Activated CD8-positive, alpha-beta T cell treated with anti-CD3 and anti-CD28 coated beads for 36 hours (primary cell): ENCODE measurements around the gene NMBR. TPM values are rescaled to one million over a fixed set of nuclear protein-coding genes. Genes with fewer than 3 reads are reported as not detected.

Source experiments
- ATAC-seq: fragments of 200-7000 bp; cut with Tn5 transposase; one replicate; pipeline ENCODE4 v1.10.0; 2021; ENCODE audit warnings: mild to moderate bottlenecking, moderate library complexity
- CTCF ChIA-PET: fragments of 350-600 bp; sonication (Branson Sonifier 250); formaldehyde crosslinking; loops from one replicate; lab custom pipeline; 2021; ENCODE audit warnings: antibody characterized with exemption; lab: Charles Lee
- POLR2A ChIA-PET: fragments of 350-600 bp; sonication (Branson Sonifier 250); formaldehyde crosslinking; loops from one replicate; lab custom pipeline; 2021; ENCODE audit warnings: antibody characterized with exemption; lab: Charles Lee
- DNase-seq: peaks from one replicate; pipeline ENCODE4 v3.0.0-alpha.2; 2020
- H3K27ac Mint-ChIP-seq: one replicate; pipeline ENCODE4 v1.8.0; 2021; ENCODE audit warnings: mild to moderate bottlenecking, mixed read lengths
- H3K27me3 Mint-ChIP-seq: one replicate; pipeline ENCODE4 v1.8.0; 2021; ENCODE audit warnings: mixed read lengths
- H3K36me3 Mint-ChIP-seq: one replicate; pipeline ENCODE4 v1.8.0; 2021; ENCODE audit warnings: low read depth, mixed read lengths
- H3K4me1 Mint-ChIP-seq: one replicate; pipeline ENCODE4 v1.8.0; 2021; ENCODE audit warnings: low read depth, mixed read lengths
- H3K4me3 Mint-ChIP-seq: one replicate; pipeline ENCODE4 v1.8.0; 2021; ENCODE audit warnings: mild to moderate bottlenecking, moderate library complexity, mixed read lengths
- H3K9me3 Mint-ChIP-seq: one replicate; pipeline ENCODE4 v1.8.0; 2021; ENCODE audit warnings: mixed read lengths
- intact Hi-C: fragments of 100-400 bp; cut with micrococcal nuclease; formaldehyde crosslinking; loops from one replicate; pipeline ENCODE4 v1.10.0; 2022
- total RNA-seq, 2 experiments: library from RNA; stranded (reverse); gene quantifications; one replicate each; pipeline ENCODE4 v1.2.3, GENCODE V29; 2021
- TF ChIP-seq, protein P1 (sequence below): fragments of 200-600 bp; IDR thresholded peaks from one replicate; pipeline ENCODE4 v1.8.0; 2022; ENCODE audit warnings: antibody characterized with exemption, mild to moderate bottlenecking

Gene NMBR
- total RNA-seq, 2 experiments from 2014 or later: not detected

DNA sequence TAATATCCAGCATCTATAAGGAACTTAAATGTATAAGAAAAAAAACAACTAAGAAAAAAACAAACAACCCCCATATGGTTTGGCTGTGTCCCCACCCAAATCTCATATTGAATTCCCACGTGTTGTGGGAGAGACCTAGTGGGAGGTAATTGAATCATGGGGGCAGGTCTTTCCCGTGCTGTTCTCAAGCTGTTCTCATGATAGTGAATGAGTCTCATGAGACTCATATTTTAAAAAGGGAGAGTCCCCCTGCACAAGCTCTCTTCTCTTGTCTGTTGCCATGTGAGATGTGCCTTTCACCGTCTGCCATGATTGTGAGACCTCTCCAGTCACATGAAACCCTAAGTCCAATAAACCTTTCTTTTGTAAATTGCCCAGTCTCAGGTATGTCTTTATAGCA, 119.8 kb downstream of the NMBR start:
- ATAC-seq (no peak), DNase-seq (no peak)
- ChIA-PET CTCF (no interaction called here), POLR2A (no interaction called here)
- TF ChIP-seq, protein P1, sequence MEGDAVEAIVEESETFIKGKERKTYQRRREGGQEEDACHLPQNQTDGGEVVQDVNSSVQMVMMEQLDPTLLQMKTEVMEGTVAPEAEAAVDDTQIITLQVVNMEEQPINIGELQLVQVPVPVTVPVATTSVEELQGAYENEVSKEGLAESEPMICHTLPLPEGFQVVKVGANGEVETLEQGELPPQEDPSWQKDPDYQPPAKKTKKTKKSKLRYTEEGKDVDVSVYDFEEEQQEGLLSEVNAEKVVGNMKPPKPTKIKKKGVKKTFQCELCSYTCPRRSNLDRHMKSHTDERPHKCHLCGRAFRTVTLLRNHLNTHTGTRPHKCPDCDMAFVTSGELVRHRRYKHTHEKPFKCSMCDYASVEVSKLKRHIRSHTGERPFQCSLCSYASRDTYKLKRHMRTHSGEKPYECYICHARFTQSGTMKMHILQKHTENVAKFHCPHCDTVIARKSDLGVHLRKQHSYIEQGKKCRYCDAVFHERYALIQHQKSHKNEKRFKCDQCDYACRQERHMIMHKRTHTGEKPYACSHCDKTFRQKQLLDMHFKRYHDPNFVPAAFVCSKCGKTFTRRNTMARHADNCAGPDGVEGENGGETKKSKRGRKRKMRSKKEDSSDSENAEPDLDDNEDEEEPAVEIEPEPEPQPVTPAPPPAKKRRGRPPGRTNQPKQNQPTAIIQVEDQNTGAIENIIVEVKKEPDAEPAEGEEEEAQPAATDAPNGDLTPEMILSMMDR: no peak
- no peaks in the 10 kb centered on the region for H3K27me3 Mint-ChIP-seq
- peaks cover 12% of the 10 kb centered on the region for H3K9me3 Mint-ChIP-seq
- intact Hi-C loops: no loop called here
- H3K4me3 Mint-ChIP-seq: no peak overlapping the region
- no peak overlapping the region for H3K27ac Mint-ChIP-seq
- no peaks in the 10 kb centered on the region for H3K36me3 Mint-ChIP-seq
- no peaks in the 10 kb centered on the region for H3K4me1 Mint-ChIP-seq

GRCh38 chr6:142026471-142026870, 120.5 kb downstream of the NMBR start:
- POLR2A ChIA-PET: no interaction called here
- no peak overlapping the region for H3K4me3 Mint-ChIP-seq
- TF ChIP-seq, protein P1: no peak
- CTCF ChIA-PET: no interaction called here
- no peak for DNase-seq
- H3K36me3 Mint-ChIP-seq: no peaks in the 10 kb centered on the region
- no peak overlapping the region for H3K27ac Mint-ChIP-seq
- H3K27me3 Mint-ChIP-seq: no peaks in the 10 kb centered on the region
- H3K9me3 Mint-ChIP-seq: peaks cover 12% of the 10 kb centered on the region
- no peaks in the 10 kb centered on the region for H3K4me1 Mint-ChIP-seq
- ATAC-seq: no peak
- intact Hi-C loops: no loop called here

Other genes with a start within 250 kb of the NMBR start
- not detected for gene GJE1, start 14.2 kb downstream of the NMBR start, total RNA-seq
- gene VTA1, start 141 bp upstream of the NMBR start, total RNA-seq: 10 to 100 TPM; 53.8 to 57.1 TPM
- gene ADGRG6, start 154.9 kb upstream of the NMBR start, total RNA-seq: 1 to 10 TPM; 1.3 to 1.5 TPM